NB4 (cell line): Measurements from ENCODE around the gene ASPDH.

Source experiments
- DNase-seq: peaks from one replicate; pipeline ENCODE4 v3.0.0; 2010; ENCODE audit warnings: low read depth
- H3K4me3 ChIP-seq: one replicate; pipeline ENCODE4 v1.5.1; 2011; ENCODE audit warnings: mild to moderate bottlenecking, low read depth, low read length, moderate library complexity
- MYC ChIP-seq: IDR thresholded peaks from 2 replicates; pipeline ENCODE4 v1.6.1; 2011; ENCODE audit warnings: low read depth, low read length
- POLR2A ChIP-seq: IDR thresholded peaks from 2 replicates; pipeline ENCODE4 v1.6.1; 2011; ENCODE audit warnings: mild to moderate bottlenecking; ENCODE audit not compliant: insufficient read length; ENCODE audit errors: extremely low read depth
- TF ChIP-seq, protein P1 (sequence below): IDR thresholded peaks from one replicate; pipeline ENCODE4 v1.5.1; 2012; ENCODE audit warnings: low read depth, low read length
- TF ChIP-seq, protein P2 (sequence below): IDR thresholded peaks from 2 replicates; pipeline ENCODE4 v1.6.1; 2011; ENCODE audit warnings: low read depth, low read length

ASPDH gene

DNA sequence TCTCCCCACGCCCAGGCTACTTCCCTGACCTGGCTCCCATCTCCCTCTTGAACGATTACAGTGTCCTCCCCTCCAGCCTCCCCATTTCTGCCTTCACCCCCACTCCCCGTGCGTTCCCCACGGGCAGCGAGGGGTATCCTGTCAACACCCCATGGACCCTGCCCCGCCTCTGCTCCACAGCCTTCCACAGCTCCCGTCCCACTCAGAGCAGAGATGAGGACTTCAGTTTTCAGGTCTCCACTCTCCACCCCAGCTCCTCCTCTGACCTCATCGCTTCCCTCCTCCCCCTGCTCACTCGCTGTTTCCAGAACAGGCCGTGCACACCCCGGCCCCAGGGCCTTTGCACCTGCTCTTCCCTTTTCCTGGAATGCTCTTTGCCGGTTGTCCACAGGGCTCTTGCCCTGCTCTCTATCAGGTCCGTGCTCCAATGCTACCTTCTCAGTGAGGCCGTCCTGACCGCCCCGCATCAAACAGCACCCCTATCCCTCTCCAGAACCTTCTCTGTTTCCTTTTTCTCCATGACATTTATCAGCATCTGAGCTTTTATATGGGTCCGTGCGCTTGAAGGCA lies 39.5 kb upstream of the ASPDH start:
- H3K4me3 ChIP-seq = no peak overlapping the region
- no peak for TF ChIP-seq POLR2A
- TF ChIP-seq, protein P1, sequence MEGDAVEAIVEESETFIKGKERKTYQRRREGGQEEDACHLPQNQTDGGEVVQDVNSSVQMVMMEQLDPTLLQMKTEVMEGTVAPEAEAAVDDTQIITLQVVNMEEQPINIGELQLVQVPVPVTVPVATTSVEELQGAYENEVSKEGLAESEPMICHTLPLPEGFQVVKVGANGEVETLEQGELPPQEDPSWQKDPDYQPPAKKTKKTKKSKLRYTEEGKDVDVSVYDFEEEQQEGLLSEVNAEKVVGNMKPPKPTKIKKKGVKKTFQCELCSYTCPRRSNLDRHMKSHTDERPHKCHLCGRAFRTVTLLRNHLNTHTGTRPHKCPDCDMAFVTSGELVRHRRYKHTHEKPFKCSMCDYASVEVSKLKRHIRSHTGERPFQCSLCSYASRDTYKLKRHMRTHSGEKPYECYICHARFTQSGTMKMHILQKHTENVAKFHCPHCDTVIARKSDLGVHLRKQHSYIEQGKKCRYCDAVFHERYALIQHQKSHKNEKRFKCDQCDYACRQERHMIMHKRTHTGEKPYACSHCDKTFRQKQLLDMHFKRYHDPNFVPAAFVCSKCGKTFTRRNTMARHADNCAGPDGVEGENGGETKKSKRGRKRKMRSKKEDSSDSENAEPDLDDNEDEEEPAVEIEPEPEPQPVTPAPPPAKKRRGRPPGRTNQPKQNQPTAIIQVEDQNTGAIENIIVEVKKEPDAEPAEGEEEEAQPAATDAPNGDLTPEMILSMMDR = no peak
- no peak for TF ChIP-seq MYC
- TF ChIP-seq, protein P2, sequence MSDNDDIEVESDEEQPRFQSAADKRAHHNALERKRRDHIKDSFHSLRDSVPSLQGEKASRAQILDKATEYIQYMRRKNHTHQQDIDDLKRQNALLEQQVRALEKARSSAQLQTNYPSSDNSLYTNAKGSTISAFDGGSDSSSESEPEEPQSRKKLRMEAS = no peak
- DNase-seq = no peak

DNA sequence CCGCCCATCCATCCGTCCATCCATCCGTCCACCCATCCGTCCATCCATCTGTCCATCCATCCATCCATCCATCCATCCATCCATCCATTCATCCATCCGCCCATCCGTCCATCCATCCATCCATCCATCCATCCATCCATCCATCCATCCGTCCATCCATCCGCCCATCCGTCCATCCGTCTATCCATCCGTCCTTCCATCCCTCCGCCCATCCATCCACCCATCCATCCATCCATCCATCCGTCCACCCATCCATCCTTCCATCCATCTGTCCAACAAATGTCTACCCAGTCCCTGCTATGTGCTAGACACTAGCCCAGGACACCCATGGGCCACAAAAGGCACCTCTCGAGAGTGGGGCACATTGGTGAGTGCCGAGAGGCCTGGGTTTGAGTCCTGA lies 38.8 kb upstream of the ASPDH start:
- DNase-seq = no peak
- no peak overlapping the region for H3K4me3 ChIP-seq
- no peak for TF ChIP-seq MYC
- TF ChIP-seq, protein P1 = no peak
- TF ChIP-seq POLR2A = no peak
- TF ChIP-seq, protein P2 = no peak

DNA sequence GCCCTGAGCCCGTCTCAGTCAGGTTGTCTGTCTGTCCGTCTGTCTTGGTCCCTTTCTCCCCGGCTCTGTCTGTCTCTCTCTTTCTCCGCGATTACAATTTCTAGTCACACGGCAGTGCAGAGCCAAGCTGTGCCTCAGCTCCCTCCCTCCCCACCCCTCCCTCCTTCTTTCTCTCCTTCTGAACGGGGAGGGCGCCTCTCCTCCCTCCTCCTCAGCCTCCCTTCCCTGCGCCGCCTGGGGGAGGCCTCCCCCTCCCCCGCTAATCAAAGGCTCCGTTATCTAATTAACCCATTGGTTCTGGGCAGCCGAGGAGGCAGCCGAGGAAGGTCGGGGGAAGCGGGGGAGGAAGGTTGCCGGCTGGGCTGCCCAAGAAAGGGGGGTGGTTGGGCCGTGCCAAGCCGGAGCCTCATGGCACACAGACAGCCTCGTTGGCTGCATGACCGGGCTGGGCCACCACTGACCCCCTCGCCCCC lies 38.0 kb upstream of the ASPDH start:
- no peak for DNase-seq
- no peak overlapping the region for H3K4me3 ChIP-seq
- TF ChIP-seq, protein P2 = no peak
- TF ChIP-seq POLR2A (no peak), MYC (no peak)
- TF ChIP-seq, protein P1 = no peak

DNA sequence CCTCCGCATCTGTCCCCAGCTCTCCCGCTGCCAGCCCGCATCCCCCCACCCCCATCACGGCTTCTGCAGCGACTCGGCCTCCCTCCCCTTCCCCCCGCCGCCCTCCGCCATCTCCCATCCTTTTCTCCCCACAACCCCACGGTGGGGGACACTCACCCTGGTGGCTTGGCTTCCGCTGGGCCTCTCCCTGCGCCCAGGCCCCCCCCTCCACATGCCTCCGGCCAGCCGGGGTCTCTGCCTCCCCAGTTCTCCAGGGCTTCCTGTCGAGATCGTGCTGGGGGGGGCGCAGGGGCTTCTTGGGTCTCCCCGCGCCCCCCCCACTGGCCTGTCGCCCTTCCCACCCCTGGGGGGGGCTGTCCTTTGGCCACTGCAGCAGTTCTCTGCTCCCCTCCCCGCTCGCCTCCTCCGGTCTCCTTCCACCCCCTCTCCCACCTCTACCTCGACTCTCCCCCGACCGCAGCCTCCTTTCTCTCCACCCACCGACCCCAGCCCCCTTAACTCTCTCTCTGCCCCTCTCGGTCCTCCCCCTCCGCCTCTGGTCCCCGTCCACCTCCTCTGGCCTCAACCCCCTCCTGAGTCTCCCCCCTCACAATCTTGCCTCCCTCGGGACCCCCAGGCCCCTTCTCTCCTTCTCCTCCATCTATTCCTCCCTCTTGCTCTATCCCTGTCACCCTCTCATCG lies 37.5 kb upstream of the ASPDH start:
- no peak overlapping the region for H3K4me3 ChIP-seq
- TF ChIP-seq POLR2A = no peak
- TF ChIP-seq, protein P2 = no peak
- no peak for DNase-seq

DNA sequence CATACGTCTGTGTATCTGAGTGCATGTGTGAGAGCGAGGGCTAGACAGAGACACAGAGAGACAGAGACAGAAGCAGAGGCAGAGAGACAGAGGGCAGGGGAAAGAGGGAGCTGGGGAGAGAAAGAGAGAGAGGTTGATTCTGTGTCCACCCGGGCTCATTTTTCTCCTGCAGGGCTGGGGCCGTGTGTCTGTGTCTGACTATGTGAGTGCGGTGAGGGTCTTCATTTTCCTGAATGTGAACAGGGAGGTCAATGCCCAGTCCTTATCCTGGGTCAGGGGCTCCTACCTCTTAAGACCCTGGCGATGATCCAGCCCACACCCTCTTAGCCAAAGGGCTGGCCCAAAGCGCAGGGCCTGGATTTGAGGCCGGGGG lies 36.9 kb upstream of the ASPDH start:
- no peak overlapping the region for H3K4me3 ChIP-seq
- no peak for DNase-seq
- TF ChIP-seq, protein P2 = no peak
- TF ChIP-seq MYC = no peak
- TF ChIP-seq, protein P1 = no peak
- TF ChIP-seq POLR2A = no peak

DNA sequence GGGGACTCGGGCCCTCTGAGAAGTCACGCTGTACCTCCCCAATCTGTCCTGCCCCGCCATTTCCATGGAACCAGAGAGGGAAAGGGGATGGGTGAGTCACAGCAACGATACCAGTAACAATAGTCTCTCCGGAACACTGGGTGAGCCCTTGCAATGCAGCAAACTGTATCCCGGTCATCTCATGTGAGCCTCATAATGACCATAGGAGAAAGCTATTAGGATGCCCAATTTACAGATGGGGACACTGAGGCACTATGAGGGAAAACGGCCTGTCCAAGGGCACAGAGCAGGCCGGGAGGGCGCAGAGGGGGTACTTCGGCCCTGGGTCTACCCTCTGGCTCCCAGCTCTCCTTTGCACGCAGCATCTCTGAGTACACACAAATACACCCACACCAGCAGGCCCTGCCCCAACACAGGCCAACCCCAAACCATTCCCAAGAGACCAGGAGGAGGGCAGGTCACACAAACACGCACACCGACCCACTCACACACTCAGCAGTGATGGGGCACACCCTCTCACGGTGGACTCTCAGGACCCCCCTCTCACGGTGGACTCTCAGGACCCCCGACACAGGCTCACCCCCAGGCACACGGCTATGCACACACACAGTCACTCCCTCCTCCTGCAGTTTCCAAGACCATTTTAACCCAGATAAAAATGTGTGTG lies 36.3 kb upstream of the ASPDH start:
- H3K4me3 ChIP-seq = no peak overlapping the region
- no peak for DNase-seq
- TF ChIP-seq POLR2A = no peak
